A549 treated with AZD9567 at 1 μM for 4 hours (cell line): ENCODE data around the gene TLR1. TPM values are rescaled to one million over a fixed set of nuclear protein-coding genes. Genes with fewer than 3 reads are reported as not detected.

Source experiments
- total RNA-seq: library from RNA; stranded (reverse); fragments of 200-300 nt; extraction: Qiagen RNA extraction; gene quantifications from 5 replicates; pipeline ENCODE4 v1.2.3, GENCODE V29; 2022; ENCODE audit not compliant: insufficient read depth

Gene TLR1, protein sequence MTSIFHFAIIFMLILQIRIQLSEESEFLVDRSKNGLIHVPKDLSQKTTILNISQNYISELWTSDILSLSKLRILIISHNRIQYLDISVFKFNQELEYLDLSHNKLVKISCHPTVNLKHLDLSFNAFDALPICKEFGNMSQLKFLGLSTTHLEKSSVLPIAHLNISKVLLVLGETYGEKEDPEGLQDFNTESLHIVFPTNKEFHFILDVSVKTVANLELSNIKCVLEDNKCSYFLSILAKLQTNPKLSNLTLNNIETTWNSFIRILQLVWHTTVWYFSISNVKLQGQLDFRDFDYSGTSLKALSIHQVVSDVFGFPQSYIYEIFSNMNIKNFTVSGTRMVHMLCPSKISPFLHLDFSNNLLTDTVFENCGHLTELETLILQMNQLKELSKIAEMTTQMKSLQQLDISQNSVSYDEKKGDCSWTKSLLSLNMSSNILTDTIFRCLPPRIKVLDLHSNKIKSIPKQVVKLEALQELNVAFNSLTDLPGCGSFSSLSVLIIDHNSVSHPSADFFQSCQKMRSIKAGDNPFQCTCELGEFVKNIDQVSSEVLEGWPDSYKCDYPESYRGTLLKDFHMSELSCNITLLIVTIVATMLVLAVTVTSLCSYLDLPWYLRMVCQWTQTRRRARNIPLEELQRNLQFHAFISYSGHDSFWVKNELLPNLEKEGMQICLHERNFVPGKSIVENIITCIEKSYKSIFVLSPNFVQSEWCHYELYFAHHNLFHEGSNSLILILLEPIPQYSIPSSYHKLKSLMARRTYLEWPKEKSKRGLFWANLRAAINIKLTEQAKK
- total RNA-seq: 0.10 to 0.28 TPM (median 0.19 TPM) in 4 of 5 replicates, not detected in the other

DNA sequence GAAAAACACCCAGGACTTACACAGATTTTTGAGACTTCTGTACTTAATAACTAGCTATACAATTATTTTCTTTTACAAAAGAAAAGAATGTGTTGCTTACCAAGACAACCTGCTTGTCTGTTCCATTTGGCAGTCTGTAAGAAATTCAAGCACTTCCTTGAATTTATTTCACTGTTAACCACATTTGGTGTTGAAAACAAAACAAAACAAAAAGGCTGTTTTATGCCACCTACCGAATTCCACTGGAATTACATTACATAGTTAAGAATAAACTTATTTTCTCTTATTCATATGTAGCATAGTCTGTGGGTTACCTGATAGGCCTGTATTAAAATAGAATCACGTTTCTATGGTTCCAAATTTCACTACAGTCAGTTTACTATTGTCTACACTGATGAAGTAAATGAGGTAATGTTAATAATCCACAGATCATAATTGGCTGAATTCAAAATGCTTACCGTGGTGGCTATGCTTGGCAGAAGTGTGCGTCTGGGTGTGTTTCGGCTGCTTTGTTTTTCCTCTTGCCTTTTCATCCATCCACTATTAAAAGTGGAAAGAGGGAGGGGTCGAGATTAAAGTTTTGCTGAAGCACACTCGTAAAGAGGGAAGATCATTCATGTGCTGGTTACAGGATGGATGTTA is at the start of gene TLR1:
TLR1 (minus strand) TSS at position 138 of the 642 bp plus-strand sequence. CDS start 5,960 bp downstream, outside the sequence.

DNA sequence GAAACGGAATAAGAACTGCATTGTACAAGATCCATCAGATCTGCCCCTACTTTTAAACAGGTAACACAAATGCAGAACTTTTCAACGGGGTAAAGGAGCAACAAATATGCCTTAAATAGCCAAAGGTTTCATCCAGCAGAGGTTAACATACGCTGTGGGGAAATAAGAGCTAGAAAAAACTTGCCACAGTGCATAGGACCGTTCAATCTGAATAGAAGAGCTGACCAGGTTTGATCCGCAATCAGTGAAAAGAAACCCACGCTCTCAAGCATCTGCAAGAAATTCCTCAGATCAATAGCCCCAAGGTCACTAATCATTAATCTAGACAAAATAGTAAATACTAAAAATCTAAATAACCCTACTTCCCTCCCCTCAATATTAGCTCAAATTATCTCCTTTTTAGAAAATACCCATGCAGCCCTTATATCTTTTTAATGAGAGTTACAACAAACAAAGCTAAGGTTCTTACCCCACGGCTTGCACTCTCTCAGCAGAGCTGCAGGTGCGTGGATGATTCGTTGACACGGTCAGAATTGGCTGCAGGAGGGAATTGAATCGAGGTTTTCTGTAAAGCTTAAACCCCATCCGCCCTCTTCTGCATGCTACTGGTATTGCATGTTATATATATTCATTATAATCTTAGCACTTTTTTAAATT is 22.0 kb downstream of the TLR1 start, which contains the start of gene TLR10:
TLR10 (minus strand) TSS at position 539 of the 657 bp plus-strand sequence. CDS start 7,400 bp downstream, outside the sequence.

Other genes with a start within 250 kb of the TLR1 start
- gene KLF3, start 140.6 kb downstream of the TLR1 start, total RNA-seq: 9.2 to 14.2 TPM (median 11.9 TPM) in 5 replicates
- 0.03 to 0.06 TPM in 2 of 5 replicates, not detected in the others for gene TLR10, start 21.8 kb downstream of the TLR1 start, total RNA-seq
- gene TLR6, start 52.0 kb upstream of the TLR1 start, total RNA-seq: 1.3 to 2.2 TPM (median 1.8 TPM) in 5 replicates
- 21.0 to 48.9 TPM (median 33.4 TPM) in 5 replicates for gene FAM114A1, start 63.0 kb upstream of the TLR1 start, total RNA-seq
- gene TMEM156, start 227.6 kb upstream of the TLR1 start, total RNA-seq: 15.0 to 21.1 TPM (median 17.5 TPM) in 5 replicates